Measurements from ENCODE around the gene NAA20. TPM values are rescaled to one million over a fixed set of nuclear protein-coding genes. Genes with fewer than 3 reads are reported as not detected.

The NAA20 gene
- polyA plus RNA-seq, 1 donor (not counting 4 experiments of a cell fraction or from before 2014, with no cell fraction given) = 204 TPM

DNA sequence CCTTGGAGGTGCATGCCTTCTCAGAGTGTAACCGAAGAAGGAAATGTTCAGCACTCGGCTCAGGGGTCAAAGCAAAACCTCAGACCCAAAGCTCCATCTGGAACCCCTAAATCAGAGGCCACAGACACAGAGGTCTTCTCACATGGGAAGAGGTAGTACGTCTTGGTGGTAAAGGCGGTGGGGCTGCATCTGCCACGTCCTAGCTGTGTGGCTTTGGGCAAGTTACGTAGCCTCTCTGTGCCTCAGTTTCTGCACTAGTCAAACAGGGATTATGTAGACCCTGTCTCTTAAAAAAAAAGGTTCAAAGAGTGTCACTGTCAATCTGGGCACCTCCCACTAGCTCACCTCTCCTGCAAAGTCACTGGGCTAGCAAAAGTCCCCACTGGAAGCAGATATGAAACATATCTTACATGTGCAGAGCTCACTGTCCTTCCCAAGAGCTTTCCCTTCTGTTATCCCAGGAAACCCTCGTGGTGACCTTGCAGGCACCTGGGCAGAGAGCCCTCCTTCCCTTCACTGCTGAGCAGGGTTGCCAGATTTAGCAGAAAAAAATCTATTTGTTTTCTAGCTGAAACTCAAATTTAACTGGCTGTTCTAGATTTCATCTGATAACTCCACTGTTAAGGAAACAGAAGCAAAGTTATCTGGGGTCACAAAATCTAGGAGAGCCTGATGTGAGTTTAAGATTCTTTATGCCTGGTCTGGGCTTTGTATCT is 18.0 kb upstream of the NAA20 start:
- TF ChIP-seq, protein P1, sequence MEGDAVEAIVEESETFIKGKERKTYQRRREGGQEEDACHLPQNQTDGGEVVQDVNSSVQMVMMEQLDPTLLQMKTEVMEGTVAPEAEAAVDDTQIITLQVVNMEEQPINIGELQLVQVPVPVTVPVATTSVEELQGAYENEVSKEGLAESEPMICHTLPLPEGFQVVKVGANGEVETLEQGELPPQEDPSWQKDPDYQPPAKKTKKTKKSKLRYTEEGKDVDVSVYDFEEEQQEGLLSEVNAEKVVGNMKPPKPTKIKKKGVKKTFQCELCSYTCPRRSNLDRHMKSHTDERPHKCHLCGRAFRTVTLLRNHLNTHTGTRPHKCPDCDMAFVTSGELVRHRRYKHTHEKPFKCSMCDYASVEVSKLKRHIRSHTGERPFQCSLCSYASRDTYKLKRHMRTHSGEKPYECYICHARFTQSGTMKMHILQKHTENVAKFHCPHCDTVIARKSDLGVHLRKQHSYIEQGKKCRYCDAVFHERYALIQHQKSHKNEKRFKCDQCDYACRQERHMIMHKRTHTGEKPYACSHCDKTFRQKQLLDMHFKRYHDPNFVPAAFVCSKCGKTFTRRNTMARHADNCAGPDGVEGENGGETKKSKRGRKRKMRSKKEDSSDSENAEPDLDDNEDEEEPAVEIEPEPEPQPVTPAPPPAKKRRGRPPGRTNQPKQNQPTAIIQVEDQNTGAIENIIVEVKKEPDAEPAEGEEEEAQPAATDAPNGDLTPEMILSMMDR (optimal IDR thresholded peaks at IDR 0.05 in 1 of 3, IDR thresholded peaks at IDR 0.05 in 1 of 3, conservative IDR thresholded peaks at IDR 0.05 in 1 of 3; ENCODE audit: extremely low read depth in 1 of 3, insufficient read depth in 2 of 3, low read length in 3 of 3) = no peak
- TF ChIP-seq EZH2 (IDR thresholded peaks at IDR 0.05; ENCODE audit: low read length) = no peak
- Histone ChIP-seq H3K36me3 (ENCODE audit: control insufficient read depth in 2 of 2, extremely low read depth in 1 of 2, insufficient read depth in 2 of 2, low read length in 2 of 2) (peaks cover 50 to 52% of the 10 kb centered on the region in 2 experiments), H3K9me3 (ENCODE audit: control insufficient read depth, low read depth, low read length) (no peaks in the 10 kb centered on the region), H2AFZ (ENCODE audit: control insufficient read depth, low read length) (no peak overlapping the region), H3K9me1 (ENCODE audit: control insufficient read depth, extremely low read depth, insufficient read depth, low read length) (no peaks in the 10 kb centered on the region), H3K4me1 (ENCODE audit: control insufficient read depth, extremely low read depth, insufficient read depth, low read length) (peaks cover 33% of the 10 kb centered on the region), H3K27ac (ENCODE audit: control insufficient read depth, insufficient read depth, low read length) (no peak overlapping the region), H3K79me2 (ENCODE audit: control insufficient read depth, insufficient read depth, low read length) (peaks cover 48% of the 10 kb centered on the region), H3K9ac (ENCODE audit: control insufficient read depth, extremely low read depth, insufficient read depth, low read length) (no peak overlapping the region), H3K27me3 (ENCODE audit: control insufficient read depth, extremely low read depth, insufficient read depth, low read length) (no peaks in the 10 kb centered on the region), H3K4me2 (ENCODE audit: control insufficient read depth, extremely low read depth, insufficient read depth, low read depth, low read length) (no peak overlapping the region), H3K4me3 (ENCODE audit: control insufficient read depth in 2 of 3, extremely low read depth in 1 of 3, insufficient read depth in 2 of 3, low read depth in 1 of 3, low read length in 3 of 3) (no peak overlapping the region), H4K20me1 (ENCODE audit: control insufficient read depth, extremely low read depth, insufficient read depth, low read length) (no peaks in the 10 kb centered on the region)
- dilution Hi-C loops (cut with MboI; ENCODE audit: extremely low pct_ligation_motif_present, low sequenced_read_pairs) = no loop called here
- DNase-seq (ENCODE audit: low read depth, low spot score) (no peak), FAIRE-seq (no peak)

GRCh38 chr20:20000211-20000968 is 16.8 kb upstream of the NAA20 start:
- Histone ChIP-seq H3K27me3 (ENCODE audit: control insufficient read depth, extremely low read depth, insufficient read depth, low read length) (no peaks in the 10 kb centered on the region), H3K9me1 (ENCODE audit: control insufficient read depth, extremely low read depth, insufficient read depth, low read length) (no peaks in the 10 kb centered on the region), H3K79me2 (ENCODE audit: control insufficient read depth, insufficient read depth, low read length) (peaks cover 38% of the 10 kb centered on the region), H3K9me3 (ENCODE audit: control insufficient read depth, low read depth, low read length) (no peaks in the 10 kb centered on the region), H3K4me1 (ENCODE audit: control insufficient read depth, extremely low read depth, insufficient read depth, low read length) (peaks cover 22% of the 10 kb centered on the region), H3K4me2 (ENCODE audit: control insufficient read depth, extremely low read depth, insufficient read depth, low read depth, low read length) (no peak overlapping the region), H3K27ac (ENCODE audit: control insufficient read depth, insufficient read depth, low read length) (no peak overlapping the region), H3K36me3 (ENCODE audit: control insufficient read depth in 2 of 2, extremely low read depth in 1 of 2, insufficient read depth in 2 of 2, low read length in 2 of 2) (peaks cover 41 to 52% of the 10 kb centered on the region in 2 experiments), H2AFZ (ENCODE audit: control insufficient read depth, low read length) (no peak overlapping the region), H3K4me3 (ENCODE audit: control insufficient read depth in 2 of 3, extremely low read depth in 1 of 3, insufficient read depth in 2 of 3, low read depth in 1 of 3, low read length in 3 of 3) (no peak overlapping the region), H4K20me1 (ENCODE audit: control insufficient read depth, extremely low read depth, insufficient read depth, low read length) (no peaks in the 10 kb centered on the region), H3K9ac (ENCODE audit: control insufficient read depth, extremely low read depth, insufficient read depth, low read length) (no peak overlapping the region)
- no peak for TF ChIP-seq EZH2 (IDR thresholded peaks at IDR 0.05; ENCODE audit: low read length)
- TF ChIP-seq, protein P1 (optimal IDR thresholded peaks at IDR 0.05 in 1 of 3, IDR thresholded peaks at IDR 0.05 in 1 of 3, conservative IDR thresholded peaks at IDR 0.05 in 1 of 3; ENCODE audit: extremely low read depth in 1 of 3, insufficient read depth in 2 of 3, low read length in 3 of 3) = no peak
- no peak for FAIRE-seq
- dilution Hi-C loops (cut with MboI; ENCODE audit: extremely low pct_ligation_motif_present, low sequenced_read_pairs) = no loop called here
- DNase-seq (ENCODE audit: low read depth, low spot score) = no peak
